NCI-H2107 treated with DMSO at 0.1 percent for 48 hours (cell line): ENCODE measurements around the gene TMEM131L.
"Not testable (repeated sequence)": the region's sequence is repeated elsewhere in the genome, so short reads cannot be mapped to it uniquely, and the experiment has no call there.

Source experiments
- DNase-seq: peaks from one replicate; lab custom pipeline; 2025; ENCODE audit not compliant: unreplicated experiment; lab: John Stamatoyannopoulos, UW

TMEM131L gene

GRCh38 chr4:153537493-153537960, 71.4 kb downstream of the TMEM131L start:
- no peak for DNase-seq

- no peak for DNase-seq
Observed at GRCh38 chr4:153538487-153539357, 72.6 kb downstream of the TMEM131L start.

DNA sequence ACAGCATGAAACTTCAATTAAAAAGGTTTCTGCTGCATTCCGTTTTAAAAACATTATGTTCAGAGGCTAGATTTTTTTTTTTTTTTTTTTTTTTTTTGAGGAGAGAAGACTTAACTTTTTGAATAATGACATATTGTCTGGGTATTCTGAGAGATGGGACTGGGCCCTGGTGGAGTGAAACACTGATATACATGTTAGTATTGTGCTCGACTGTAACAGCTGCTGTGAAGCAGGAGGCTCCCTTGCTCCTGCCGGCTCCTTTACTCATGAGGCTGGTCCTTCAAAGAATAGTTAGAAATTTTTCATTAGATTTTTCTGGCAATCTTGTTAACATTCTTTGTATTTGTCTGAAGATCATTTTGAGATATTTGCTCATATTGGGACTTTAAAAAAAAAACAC, 73.3 kb downstream of the TMEM131L start:
- DNase-seq: no peak

GRCh38 chr4:153541456-153542096, 75.4 kb downstream of the TMEM131L start:
- no peak for DNase-seq

- no peak for DNase-seq
Observed at GRCh38 chr4:153542131-153542530, 76.0 kb downstream of the TMEM131L start.

GRCh38 chr4:153542834-153543233, 76.7 kb downstream of the TMEM131L start:
- DNase-seq: no peak

DNA sequence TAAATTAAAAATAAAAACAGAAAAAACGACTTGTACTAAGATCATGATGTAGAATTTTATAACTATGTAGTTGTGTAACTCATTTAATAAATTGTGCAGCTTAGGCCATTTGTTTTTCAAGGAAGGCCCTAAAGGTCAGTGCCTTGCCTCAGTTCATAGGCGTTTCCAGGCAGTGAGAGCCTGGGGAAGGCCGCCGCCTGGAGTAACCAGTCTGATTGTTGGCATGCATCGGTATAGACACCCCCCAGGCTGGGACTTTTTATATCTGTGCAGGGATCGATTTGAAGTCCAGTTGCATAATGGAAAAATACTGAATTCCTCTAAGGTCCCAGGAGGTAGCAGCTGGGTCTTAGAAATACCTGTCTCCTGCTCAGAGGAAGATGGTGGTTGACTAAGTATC, 77.2 kb downstream of the TMEM131L start:
- no peak for DNase-seq

DNA sequence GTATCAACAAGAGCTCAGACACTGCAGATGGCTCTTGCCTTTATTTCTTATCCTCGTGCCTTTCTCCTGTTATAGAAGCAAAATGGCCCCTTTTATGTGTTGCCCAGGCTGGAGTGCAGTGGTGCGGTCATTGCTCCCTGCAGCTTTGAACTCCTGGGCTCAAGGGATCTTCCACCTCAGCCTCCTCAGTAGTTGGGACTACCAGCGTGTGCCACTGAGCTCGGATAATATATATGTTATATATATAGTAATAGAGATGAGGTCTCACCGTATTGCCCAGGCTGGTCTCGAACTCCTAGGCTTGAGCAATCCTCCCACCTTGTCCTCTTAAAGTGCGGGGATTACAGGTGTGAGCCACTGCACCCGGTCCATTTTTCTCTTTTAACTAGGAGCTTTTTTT, 79.7 kb downstream of the TMEM131L start:
- DNase-seq: no peak

- no peak for DNase-seq
Observed at GRCh38 chr4:153546280-153546679, 80.1 kb downstream of the TMEM131L start.

DNA sequence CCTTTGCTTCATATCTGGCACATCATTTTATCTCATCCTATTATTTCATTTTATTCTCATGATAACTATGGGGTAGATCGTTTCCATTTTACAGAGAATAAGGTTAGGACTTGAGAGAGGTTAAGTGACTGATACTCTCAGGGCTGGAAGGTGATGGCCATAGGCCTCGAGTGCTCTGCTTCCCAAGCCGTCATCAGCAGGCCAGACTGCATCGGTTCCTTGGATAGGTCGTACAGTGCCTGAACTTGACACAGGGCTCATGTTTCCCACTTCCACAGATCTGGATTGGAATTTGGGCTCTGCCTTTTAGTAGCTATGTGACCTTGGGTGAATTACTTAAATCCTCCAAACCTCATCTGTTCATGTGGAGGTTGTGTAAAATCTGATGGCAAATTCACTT, 81.4 kb downstream of the TMEM131L start:
- DNase-seq: no peak

GRCh38 chr4:153548907-153549306, 82.7 kb downstream of the TMEM131L start:
- not testable (repeated sequence) for DNase-seq

DNA sequence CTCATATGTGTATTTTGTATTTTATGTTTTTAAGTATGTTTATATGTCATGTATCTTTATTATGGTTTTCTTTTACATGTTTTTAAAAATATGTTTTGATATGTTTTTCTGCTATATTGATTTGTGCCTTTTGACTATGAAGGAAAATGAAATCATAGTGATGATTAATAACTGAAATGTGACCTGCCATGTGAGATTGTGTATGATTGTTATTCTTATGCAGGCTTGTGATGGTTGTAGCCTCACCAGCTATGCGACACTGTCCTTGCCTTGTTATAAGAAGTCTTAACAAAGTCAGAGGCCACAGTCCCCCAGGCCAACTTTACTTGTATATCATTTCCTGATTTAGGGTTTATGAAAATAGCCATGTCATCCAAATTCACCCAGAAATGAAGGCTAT, 83.2 kb downstream of the TMEM131L start:
- no peak for DNase-seq

DNA sequence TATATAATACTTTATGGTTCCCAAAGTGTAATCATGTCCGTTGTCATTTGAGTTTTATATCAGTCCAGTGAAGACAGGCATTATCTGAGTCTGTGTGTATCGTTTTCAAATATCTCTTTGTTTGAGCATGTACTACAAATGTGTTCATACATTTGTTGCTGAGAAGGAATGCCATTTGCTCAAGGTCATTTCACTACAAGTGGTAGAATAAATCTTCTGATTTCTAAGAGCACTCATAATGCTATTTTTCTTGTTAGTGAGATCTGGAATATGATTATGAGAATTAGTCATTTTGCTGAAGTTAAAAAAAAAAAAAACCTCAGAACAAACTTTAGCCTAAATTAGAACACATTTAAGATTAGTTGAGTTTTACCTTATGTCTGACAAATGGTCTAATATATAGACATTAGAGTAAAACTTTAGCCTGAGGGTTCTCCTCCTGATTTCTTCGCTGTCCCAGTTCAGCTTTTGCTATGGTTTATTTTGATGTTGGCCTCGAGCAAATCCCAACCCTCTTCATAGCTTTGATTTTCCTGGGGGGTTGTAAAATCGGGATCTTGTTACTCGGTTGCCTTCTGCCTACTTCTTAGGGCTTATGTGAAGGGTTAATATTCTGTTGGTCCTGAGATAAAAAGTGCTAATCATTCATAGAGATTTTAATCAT, 87.1 kb downstream of the TMEM131L start:
- DNase-seq: no peak

DNA sequence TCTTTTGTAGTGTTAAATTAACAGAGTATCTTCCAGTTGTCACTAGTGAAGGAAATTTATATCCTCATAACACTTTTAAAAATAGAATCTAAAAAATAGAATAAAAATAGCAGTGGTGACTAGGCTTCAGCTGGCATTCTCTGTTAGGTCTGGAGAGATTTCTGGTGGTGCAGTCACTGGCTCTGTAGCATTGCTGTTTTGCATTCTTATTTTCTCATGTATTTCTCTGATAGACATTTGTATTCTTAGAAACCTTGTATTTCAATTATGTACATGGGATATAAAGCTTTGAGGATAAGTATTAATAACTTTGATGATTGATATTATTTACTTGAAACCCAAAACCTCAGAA, 87.6 kb downstream of the TMEM131L start:
- no peak for DNase-seq

DNA sequence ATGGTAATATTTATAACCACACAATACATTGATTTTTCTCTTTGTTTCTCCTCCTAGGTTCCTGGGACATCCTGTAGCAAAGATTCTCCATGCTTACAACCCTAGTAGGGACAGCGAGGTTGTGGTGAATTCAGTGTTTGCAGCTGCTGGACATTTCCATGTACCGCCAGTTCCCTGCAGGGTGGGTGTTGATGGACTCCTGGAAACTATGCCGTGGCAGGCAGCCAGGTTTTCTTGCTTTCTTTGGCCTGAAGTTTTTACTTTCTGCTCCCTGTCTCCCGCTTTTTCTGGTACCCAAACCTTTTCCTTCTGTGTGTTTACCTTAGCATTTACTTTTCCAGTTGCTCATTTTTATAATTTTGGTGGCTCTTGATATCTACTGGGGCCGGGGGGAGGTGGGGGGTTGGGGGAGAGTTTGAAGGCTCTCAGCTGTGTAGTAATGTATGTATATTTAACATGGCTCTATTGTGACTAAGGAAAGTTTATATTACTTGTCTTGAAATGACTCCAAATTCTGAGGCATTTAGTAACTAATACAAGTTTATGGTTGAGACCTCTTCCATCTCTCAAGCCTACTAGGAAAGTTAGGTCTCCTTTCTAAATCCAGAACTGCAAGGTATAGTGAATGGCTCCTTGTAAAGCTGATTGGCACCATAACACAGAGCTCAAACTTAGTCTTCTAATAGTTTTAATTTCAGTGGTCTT, 89.7 kb downstream of the TMEM131L start:
- no peak for DNase-seq

- DNase-seq: no peak
Observed at GRCh38 chr4:153556435-153556815, 90.3 kb downstream of the TMEM131L start.

DNA sequence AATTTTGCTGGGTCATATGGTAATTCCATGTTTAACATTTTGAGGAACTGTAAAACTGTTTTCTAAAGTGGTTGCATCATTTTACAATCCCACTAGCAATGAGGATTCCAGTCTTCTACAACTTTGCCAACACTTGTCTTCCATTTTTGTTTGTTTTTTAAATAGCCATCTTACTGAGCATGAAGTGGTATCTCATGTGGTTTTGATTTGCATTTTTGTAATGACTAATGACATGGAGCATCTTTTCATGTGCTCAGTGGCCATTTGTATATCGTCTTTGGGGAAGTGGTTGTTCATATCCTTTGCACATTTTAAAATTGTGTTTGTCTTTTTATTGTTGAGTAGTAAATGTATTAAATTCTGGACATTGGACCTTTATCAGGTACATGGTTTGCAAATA, 94.7 kb downstream of the TMEM131L start:
- no peak for DNase-seq

DNA sequence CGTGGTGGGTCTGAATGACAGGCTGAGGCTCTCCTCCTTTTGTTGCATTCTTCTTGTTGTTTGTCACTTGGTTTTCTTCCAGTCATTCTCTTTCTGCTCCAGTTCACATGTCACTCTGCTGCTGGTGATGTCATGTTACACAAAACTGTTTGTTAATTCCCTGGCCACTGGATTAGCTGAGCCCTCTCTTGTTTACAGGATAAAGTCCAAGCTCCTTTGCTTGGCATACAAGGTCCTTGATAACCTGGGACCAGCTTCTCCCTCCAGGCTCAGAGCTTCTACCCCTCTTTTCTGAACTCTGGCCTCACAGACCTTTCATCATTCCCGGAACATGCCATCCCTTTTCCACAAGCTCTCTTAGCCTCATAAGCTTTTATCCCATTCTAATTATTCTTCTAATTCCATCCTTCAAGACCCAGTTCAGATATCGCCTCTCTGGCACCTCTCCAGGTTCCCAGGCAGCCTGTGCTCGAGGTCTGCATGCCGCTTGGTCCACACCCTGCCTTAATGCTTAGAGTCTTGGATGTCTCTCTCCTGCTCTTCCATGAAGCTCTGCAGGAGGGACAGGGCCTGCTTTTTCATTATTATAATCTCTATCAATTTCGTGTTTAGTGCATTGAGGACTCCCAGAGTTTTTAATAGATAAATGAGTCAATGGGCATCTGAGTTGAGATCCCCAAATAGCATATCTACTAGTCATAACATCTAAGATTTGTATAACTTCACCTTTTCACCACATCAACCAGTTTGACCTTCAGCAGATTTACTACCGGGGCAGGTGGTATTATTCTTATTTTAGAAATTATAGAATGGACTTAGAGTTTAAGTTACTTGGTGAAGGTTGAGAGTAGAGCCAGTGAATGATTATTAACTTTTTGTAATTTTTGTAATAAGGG, 98.7 kb downstream of the TMEM131L start:
- no peak for DNase-seq

GRCh38 chr4:153566631-153567150, 100.5 kb downstream of the TMEM131L start:
- DNase-seq: no peak

GRCh38 chr4:153567660-153568059, 101.5 kb downstream of the TMEM131L start:
- not testable (repeated sequence) for DNase-seq
